Stimulated activated effector memory CD8-positive, alpha-beta T cell treated with anti-CD3 and anti-CD28 coated beads, Interleukin-12 subunit alpha, Interleukin-12 subunit beta, amount 100 ng/mL, for 72 hours (primary cell): Measurements from ENCODE around the gene SH3RF1.

Experiments used
- ATAC-seq: fragments of 150-1000 bp; cut with Tn5 transposase; 2 replicates; pipeline ENCODE4 v1.10.0; 2021
- DNase-seq, 2 donors: peaks; one replicate each; pipeline ENCODE4 v3.0.0; 2021 to 2022; ENCODE audit warnings: low spot score in 2 of 2
- H3K27ac Mint-ChIP-seq: one replicate; pipeline ENCODE4 v1.8.0; 2022; ENCODE audit warnings: mild to moderate bottlenecking, mixed read lengths
- H3K36me3 Mint-ChIP-seq: one replicate; pipeline ENCODE4 v1.8.0; 2022; ENCODE audit warnings: mild to moderate bottlenecking, mixed read lengths
- H3K4me1 Mint-ChIP-seq: one replicate; pipeline ENCODE4 v1.8.0; 2022; ENCODE audit warnings: mixed read lengths
- H3K4me3 Mint-ChIP-seq: one replicate; pipeline ENCODE4 v1.8.0; 2022; ENCODE audit warnings: mild to moderate bottlenecking, mixed read lengths
- H3K9me3 Mint-ChIP-seq: one replicate; pipeline ENCODE4 v1.8.0; 2022; ENCODE audit warnings: mixed read lengths

The SH3RF1 gene

DNA sequence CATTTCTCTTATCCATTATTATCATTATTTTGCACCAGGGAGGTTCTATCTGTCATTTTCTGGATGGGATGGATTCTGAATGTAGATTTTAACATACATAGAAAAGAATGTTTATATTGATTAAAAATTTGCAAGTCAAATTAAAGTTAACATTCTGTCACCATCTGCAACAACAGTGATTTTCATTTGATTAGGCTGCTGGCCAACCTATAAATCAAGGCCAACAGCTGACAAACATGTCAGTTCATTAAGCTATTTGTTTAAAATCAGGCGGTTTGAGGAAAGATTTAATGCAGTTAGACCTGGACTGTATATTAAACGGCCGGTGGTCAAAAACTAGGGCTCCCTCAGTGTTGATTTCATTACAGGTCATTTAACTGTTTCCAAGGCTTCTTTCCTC is 151.2 kb downstream of the SH3RF1 start:
- ATAC-seq (no peak), DNase-seq (no peak)
- Mint-ChIP-seq H3K36me3 (no peaks in the 10 kb centered on the region), H3K27ac (no peak overlapping the region), H3K4me1 (no peaks in the 10 kb centered on the region), H3K9me3 (no peaks in the 10 kb centered on the region), H3K4me3 (no peak overlapping the region)

DNA sequence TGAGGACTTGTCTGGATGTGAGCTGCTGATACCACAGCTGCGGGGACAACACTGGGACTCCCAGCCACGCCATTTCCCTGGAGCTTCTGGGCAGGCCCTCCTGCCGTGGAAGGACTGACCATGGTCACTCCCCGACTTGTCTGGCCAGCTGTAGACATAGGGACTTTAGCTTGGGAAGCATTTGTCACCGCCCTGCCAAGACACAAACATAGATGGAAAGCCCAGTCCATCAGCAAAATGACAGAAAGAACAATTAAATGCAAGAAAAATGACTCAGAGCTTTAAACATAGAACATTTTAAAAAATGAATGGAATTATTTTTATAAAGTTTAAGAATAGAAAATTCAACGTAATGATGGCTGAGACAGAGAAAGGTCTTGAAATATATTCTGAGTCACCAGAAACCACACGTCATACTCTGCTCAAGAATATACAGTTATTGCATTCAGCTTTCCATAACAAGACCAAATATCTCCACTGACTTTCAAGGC is 153.1 kb downstream of the SH3RF1 start:
- H3K27ac Mint-ChIP-seq: no peak overlapping the region
- ATAC-seq (no peak), DNase-seq (no peak)
- no peaks in the 10 kb centered on the region for H3K4me1 Mint-ChIP-seq
- no peaks in the 10 kb centered on the region for H3K36me3 Mint-ChIP-seq
- no peak overlapping the region for H3K4me3 Mint-ChIP-seq
- no peaks in the 10 kb centered on the region for H3K9me3 Mint-ChIP-seq

DNA sequence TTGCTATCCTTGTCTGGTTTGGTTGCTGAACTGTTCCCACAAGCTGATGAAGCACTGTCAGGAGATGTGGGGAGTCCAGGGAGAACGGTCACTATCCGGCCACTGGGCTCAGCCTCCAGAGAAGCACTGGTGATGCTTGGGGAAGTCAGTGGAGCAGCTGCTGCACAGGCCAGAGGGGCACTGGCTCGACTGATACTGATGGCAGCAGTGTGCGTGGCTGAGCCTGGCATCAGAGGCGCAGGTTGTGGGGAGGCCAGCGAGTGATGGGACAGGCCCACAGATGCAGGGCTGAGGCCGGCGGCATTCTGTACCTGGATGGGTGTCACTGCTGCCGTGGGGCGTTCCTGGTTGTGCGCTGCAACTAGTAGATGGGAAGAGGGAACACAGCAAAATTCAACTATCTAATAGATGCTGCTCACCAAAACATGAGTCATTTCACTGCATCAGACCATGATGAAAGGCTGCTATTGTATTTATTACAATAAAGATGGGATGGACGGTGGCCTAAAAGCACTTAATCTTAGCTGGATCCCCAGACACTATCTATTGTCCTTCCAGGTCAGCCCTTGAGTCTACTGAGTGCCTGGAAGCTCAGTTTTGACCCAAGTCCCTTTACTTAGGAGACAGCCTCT is 154.4 kb downstream of the SH3RF1 start:
- Mint-ChIP-seq H3K4me3 (no peak overlapping the region), H3K9me3 (no peaks in the 10 kb centered on the region), H3K36me3 (no peaks in the 10 kb centered on the region), H3K4me1 (no peaks in the 10 kb centered on the region), H3K27ac (no peak overlapping the region)
- DNase-seq: no peak
- ATAC-seq: peak; percentile 34

DNA sequence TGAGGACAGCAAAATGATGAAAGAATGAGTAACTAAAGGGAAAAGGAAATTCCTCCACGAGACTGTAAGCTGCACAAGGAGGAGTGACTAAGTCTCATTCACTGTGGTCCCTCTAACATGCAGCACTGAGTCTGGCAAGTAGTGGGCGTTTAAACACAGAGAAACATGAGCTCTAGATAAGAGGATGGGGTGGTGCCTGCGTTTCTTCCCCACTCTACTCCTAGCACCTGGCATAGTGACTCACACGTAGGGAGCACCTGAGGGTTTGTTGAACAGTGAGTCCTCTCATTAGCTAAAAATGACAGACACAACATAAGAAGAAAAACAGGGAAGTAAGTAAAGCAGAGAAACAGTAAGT is 154.9 kb downstream of the SH3RF1 start:
- DNase-seq (no peak), ATAC-seq (peak; percentile 64)
- H3K36me3 Mint-ChIP-seq: no peaks in the 10 kb centered on the region
- no peak overlapping the region for H3K4me3 Mint-ChIP-seq
- no peaks in the 10 kb centered on the region for H3K4me1 Mint-ChIP-seq
- H3K27ac Mint-ChIP-seq: no peak overlapping the region
- H3K9me3 Mint-ChIP-seq: no peaks in the 10 kb centered on the region

DNA sequence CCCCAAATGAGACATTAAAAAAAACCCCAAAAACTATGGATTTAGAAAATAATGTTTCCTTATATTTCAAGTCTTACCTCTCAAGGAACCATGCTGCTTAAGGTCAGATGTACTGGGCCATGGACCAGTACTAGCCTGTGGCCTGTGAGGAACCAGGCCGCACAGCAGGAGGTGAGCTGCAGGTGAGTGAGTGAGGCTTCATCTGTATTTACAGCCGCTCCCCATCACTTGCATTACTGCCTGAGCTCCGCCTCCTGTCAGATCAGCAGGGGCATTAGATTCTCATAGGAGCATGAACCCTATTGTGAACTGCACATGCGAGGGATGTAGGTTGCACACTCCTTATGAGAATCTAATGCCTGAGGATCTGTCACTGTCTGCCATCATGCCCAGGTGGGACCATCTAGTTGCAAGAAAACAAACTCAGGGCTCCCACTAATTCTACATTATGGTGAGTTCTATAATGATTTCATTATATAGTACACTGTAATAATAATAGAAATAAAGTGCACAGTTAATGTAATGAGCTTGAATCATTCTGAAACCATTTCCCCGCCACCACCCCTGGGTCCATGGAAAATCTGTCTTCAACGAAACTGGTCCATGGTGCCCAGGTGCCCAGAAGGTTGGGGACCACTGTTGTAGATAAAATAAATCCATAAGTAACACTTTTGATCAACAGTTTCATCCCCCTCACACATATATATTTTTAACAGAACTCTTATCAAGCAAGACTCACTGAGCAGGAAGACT is 155.4 kb downstream of the SH3RF1 start:
- ATAC-seq (no peak), DNase-seq (no peak)
- Mint-ChIP-seq H3K36me3 (no peaks in the 10 kb centered on the region), H3K9me3 (no peaks in the 10 kb centered on the region), H3K4me1 (no peaks in the 10 kb centered on the region), H3K27ac (no peak overlapping the region), H3K4me3 (no peak overlapping the region)

DNA sequence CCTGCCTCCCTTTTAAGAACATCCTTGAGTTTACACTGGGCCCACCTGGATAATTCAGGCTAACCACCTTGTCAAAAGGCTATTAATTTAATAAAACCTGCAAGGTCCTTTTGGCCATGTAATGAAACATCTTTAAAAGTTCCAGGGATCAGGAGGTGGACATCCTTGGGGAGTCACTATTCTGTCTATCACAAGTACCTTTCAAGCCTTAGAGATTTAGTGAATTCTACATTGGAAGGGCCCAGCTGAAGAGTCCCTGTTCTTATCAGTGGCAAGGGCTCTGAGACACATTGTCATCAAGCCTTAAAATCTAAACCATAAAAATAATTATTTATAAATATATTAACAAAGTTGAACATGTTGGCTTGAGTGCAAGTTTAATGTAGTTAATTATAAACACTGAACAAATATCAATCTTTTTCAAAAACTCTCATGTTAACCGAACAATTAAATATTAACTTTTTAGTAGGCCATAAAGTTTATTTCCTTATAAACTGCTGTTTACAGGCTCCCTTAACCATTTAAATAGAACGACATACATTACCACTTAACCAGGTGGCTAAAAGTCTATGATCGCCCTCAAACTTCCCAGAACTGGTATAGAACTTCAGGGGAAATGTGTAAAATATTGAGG is 156.3 kb downstream of the SH3RF1 start:
- no peaks in the 10 kb centered on the region for H3K9me3 Mint-ChIP-seq
- DNase-seq (no peak), ATAC-seq (no peak)
- no peaks in the 10 kb centered on the region for H3K36me3 Mint-ChIP-seq
- H3K4me3 Mint-ChIP-seq: no peak overlapping the region
- H3K4me1 Mint-ChIP-seq: no peaks in the 10 kb centered on the region
- H3K27ac Mint-ChIP-seq: no peak overlapping the region

DNA sequence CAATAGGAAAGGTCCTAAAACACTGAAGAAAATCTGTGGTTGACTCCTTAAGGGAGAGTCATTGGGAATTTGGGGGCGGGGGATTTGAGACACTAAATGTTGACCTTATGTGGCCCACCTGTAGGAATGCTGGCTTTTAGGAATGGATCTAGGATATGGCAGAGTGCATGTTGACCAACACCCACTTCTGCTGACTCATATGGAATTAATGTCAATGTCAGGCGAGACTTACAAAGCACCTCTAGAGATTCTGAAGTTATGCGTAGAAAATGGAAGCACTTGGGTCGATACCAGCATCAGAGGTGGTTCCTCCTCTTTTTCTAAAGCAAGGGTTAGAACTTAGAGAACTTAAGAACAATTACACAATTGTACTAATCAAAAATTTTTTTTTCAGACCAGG is 160.1 kb downstream of the SH3RF1 start:
- H3K36me3 Mint-ChIP-seq: no peaks in the 10 kb centered on the region
- DNase-seq (no peak), ATAC-seq (no peak)
- H3K4me3 Mint-ChIP-seq: no peak overlapping the region
- no peak overlapping the region for H3K27ac Mint-ChIP-seq
- H3K4me1 Mint-ChIP-seq: no peaks in the 10 kb centered on the region
- no peaks in the 10 kb centered on the region for H3K9me3 Mint-ChIP-seq

DNA sequence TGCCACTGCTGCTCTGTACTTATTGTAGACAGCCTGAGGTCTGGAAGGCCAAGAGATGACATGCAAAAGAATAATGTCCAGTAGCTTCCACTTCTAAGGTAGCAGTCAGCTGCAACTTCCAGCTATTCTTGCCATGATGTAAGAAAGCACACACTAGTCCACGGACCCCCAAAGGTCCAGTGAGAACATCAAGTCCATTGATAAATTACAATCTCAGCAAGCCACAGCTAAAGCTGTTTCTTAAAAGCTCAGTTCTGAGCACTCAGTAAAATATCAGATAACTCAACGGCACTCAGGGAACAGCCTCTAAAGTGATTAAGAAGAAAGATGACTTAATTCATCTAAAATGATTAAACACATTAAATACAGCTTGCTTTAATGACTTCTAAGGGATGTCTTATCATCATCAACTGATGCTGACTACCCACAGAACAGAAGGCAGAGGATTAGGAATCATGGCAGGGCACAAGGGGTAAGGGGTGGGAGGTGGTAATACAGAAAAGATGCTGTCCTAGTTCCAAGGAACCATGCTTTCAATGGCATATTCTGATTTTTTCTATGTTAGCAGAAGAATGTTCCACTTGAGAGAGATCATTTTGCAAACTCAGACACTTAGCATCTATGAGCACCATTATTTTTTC is 161.6 kb downstream of the SH3RF1 start:
- Mint-ChIP-seq H3K4me3 (no peak overlapping the region), H3K4me1 (no peaks in the 10 kb centered on the region), H3K36me3 (no peaks in the 10 kb centered on the region), H3K27ac (no peak overlapping the region), H3K9me3 (no peaks in the 10 kb centered on the region)
- DNase-seq: no peak
- no peak for ATAC-seq

DNA sequence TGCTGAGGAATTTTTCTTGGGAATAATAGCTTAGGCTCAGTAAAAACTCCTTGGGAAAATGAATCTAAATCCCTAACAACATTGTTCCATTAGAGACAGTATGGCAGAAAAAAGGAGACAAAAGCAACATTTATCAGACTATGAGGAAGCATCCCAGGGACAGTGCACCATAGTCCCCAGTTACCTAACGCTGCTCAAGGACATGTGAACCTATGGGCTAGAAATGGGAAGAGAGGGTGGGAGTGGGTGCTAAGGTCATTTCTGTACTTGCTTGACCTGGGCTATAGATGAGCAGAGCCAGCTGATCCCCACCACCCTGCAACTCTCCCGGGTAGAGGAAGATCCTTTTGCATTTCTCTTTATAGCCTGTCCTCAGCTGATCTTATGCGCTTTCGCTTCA is 162.5 kb downstream of the SH3RF1 start:
- DNase-seq (no peak), ATAC-seq (no peak)
- Mint-ChIP-seq H3K36me3 (no peaks in the 10 kb centered on the region), H3K4me1 (no peaks in the 10 kb centered on the region), H3K9me3 (no peaks in the 10 kb centered on the region), H3K4me3 (no peak overlapping the region), H3K27ac (no peak overlapping the region)

DNA sequence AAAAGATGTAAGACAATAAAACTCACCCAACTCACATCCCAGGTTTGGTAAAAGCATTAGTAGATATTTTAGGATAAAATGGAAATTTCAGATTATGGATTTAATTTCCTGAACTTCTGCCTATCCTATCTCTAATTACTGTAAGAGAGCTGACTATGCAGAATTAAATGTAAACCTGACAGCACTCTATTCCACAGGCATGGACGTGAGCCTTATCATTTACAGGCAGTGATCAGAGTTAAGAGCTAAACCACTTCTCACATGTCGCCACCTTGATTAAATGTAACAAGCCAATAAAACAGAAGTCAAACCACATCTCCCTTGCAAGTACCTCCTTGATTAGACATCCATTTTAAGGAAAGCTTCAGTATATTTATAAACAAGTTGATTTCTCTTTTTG is 163.2 kb downstream of the SH3RF1 start:
- Mint-ChIP-seq H3K4me1 (no peaks in the 10 kb centered on the region), H3K4me3 (no peak overlapping the region), H3K27ac (no peak overlapping the region), H3K9me3 (no peaks in the 10 kb centered on the region), H3K36me3 (no peaks in the 10 kb centered on the region)
- DNase-seq (no peak), ATAC-seq (no peak)

DNA sequence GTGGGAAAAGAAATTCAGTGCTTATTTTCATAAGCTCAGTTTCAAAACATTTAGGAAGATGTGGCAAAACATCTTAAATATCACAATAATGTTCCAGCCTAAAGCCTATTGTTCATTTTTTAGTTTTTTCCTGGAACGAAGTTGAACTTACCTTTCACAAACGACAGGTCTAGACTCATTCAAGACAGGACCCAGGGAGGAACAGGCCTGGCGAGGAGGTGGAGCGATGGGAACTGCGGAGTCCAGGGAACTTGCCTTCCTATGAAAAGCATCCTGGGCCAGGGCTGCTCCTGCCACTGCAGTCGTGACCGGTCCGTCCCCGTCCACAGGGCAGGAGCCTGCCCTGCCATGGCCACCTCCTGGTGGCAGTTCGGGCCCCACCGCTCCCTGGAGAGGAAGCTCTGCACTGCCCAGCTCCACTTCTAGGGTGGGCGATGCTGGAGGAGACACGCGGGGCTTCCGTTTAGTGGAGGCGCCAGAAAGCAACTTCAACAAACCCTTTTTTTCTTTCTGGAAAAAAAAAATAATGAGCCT is 164.0 kb downstream of the SH3RF1 start:
- H3K36me3 Mint-ChIP-seq: no peaks in the 10 kb centered on the region
- no peak overlapping the region for H3K4me3 Mint-ChIP-seq
- no peak overlapping the region for H3K27ac Mint-ChIP-seq
- DNase-seq (no peak), ATAC-seq (no peak)
- no peaks in the 10 kb centered on the region for H3K9me3 Mint-ChIP-seq
- no peaks in the 10 kb centered on the region for H3K4me1 Mint-ChIP-seq

DNA sequence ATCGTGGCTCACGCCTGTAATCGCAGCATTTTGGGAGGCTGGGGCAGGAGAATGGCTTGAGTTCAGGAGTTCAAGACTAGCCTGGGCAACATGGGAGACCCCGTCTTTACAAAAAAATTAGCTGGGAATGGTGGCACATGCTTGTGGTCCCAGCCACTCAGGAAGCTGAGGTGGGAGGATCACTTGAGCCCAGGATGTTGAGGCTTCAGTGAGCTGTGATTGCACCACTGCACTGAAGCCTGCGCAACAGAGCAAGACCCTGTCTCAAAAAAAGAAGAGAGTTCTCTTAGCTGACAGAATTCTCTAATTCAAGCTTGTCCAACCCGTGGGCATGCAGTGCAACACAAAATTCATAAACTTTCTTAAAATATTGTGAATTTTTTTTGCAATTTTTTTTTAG is 165.1 kb downstream of the SH3RF1 start:
- ATAC-seq: no peak
- no peaks in the 10 kb centered on the region for H3K36me3 Mint-ChIP-seq
- H3K4me3 Mint-ChIP-seq: no peak overlapping the region
- H3K27ac Mint-ChIP-seq: no peak overlapping the region
- H3K9me3 Mint-ChIP-seq: no peaks in the 10 kb centered on the region
- no peak for DNase-seq
- H3K4me1 Mint-ChIP-seq: no peaks in the 10 kb centered on the region

DNA sequence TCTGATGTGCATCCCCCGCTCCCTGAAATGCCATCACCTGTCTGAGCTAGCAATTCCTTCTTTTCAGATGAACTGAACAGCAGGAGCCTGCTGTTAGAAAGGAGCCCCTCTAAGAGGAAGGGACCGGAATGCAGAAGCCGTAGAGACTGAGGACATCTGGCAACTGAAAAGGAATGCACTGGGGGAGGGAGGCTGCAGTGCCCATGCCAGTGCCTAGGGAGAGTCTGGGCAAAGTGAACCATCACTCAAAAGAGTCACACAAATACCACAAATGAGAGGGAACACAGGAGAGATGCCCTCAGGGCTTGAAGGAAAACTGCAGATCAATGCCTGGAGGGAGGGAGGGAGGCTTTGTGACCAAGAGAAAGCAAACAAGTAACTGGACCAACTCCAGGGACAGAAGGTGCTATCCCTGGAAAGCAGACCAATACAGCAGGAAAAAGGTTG is 166.8 kb downstream of the SH3RF1 start:
- no peak overlapping the region for H3K4me3 Mint-ChIP-seq
- no peak for ATAC-seq
- H3K36me3 Mint-ChIP-seq: no peaks in the 10 kb centered on the region

DNA sequence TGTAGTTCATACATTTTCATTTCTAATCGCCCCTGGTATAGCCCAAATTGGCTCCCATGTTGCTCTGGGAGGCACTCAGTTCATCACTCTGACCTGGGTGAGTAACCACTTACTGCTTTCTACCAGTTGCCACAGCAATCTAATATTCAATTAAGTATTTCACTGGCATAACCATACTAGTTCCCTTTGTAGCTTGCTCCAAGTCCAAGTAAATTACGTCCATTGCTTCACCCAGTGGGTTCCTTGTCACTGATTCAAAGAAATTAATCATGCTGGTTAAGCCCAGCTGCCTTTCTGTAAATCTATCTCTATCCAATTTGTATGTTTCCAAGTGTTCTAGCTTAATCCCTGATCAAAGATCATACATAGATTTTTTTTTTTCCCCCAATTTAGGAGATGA is 168.7 kb downstream of the SH3RF1 start:
- ATAC-seq (no peak), DNase-seq (no peak)
- H3K27ac Mint-ChIP-seq: no peak overlapping the region
- H3K9me3 Mint-ChIP-seq: peaks cover 3% of the 10 kb centered on the region
- H3K36me3 Mint-ChIP-seq: no peaks in the 10 kb centered on the region
- H3K4me1 Mint-ChIP-seq: no peaks in the 10 kb centered on the region
- no peak overlapping the region for H3K4me3 Mint-ChIP-seq

More for the DNA sequence above, 166.8 kb downstream of the SH3RF1 start:
- no peak overlapping the region for H3K27ac Mint-ChIP-seq
- no peak for DNase-seq
- no peaks in the 10 kb centered on the region for H3K9me3 Mint-ChIP-seq
- H3K4me1 Mint-ChIP-seq: no peaks in the 10 kb centered on the region

DNA sequence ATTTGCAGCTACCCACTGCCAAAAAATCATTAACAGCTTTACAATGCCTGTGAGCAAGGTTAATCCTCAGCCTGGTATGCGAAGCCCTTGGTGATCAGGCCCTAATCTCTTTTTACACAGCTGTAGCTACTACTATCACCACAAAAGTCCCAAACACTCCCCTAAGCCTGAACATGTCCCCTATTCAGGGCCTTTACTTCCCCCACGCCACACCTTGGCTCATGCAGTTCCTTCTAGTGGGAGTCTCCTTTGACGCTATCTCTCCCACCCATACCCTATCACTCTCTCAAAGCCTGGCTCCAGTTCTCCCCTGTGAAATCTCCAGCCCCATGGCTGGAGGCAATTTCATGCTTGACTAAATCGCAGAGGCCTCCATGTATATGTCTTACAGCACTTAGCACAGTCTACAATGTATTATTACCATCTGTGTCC is 170.1 kb downstream of the SH3RF1 start:
- DNase-seq (no peak), ATAC-seq (no peak)
- H3K36me3 Mint-ChIP-seq: no peaks in the 10 kb centered on the region
- peaks cover 3% of the 10 kb centered on the region for H3K9me3 Mint-ChIP-seq
- no peak overlapping the region for H3K4me3 Mint-ChIP-seq
- no peaks in the 10 kb centered on the region for H3K4me1 Mint-ChIP-seq
- no peak overlapping the region for H3K27ac Mint-ChIP-seq
